ENCODE results near the gene CNIH2. TPM values are rescaled to one million over a fixed set of nuclear protein-coding genes. Genes with fewer than 3 reads are reported as not detected.

The CNIH2 gene
- total and polyA plus RNA-seq, 2 of the 13 experiments (the other 11 are each of a cell fraction or from before 2014, with no cell fraction given) = 0.60 to 0.69 TPM

- TF ChIP-seq PRMT3 (CRISPR knock-in tag; IDR thresholded peaks at IDR 0.05; ENCODE audit: borderline replicate concordance, low read depth) = peak; percentile 60; the same call in 1 of the 2 replicates
- no peak for TF ChIP-seq IRX3 (CRISPR knock-in tag; IDR thresholded peaks at IDR 0.05; ENCODE audit: borderline replicate concordance, low read depth)
- TF ChIP-seq PAX8 (CRISPR knock-in tag; IDR thresholded peaks at IDR 0.05; ENCODE audit: borderline replicate concordance) = no peak
- TF ChIP-seq PLSCR1 (CRISPR knock-in tag; IDR thresholded peaks at IDR 0.05; ENCODE audit: borderline replicate concordance) = no peak
- TF ChIP-seq ZNF839 (CRISPR knock-in tag; IDR thresholded peaks at IDR 0.05; ENCODE audit: borderline replicate concordance) = no peak
- TF ChIP-seq HDAC1 (CRISPR knock-in tag; IDR thresholded peaks at IDR 0.05) = peak; percentile 45; the same call in 1 of the 2 replicates
- TF ChIP-seq, protein P1, sequence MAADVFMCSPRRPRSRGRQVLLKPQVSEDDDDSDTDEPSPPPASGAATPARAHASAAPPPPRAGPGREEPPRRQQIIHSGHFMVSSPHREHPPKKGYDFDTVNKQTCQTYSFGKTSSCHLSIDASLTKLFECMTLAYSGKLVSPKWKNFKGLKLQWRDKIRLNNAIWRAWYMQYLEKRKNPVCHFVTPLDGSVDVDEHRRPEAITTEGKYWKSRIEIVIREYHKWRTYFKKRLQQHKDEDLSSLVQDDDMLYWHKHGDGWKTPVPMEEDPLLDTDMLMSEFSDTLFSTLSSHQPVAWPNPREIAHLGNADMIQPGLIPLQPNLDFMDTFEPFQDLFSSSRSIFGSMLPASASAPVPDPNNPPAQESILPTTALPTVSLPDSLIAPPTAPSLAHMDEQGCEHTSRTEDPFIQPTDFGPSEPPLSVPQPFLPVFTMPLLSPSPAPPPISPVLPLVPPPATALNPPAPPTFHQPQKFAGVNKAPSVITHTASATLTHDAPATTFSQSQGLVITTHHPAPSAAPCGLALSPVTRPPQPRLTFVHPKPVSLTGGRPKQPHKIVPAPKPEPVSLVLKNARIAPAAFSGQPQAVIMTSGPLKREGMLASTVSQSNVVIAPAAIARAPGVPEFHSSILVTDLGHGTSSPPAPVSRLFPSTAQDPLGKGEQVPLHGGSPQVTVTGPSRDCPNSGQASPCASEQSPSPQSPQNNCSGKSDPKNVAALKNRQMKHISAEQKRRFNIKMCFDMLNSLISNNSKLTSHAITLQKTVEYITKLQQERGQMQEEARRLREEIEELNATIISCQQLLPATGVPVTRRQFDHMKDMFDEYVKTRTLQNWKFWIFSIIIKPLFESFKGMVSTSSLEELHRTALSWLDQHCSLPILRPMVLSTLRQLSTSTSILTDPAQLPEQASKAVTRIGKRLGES (CRISPR knock-in tag; IDR thresholded peaks at IDR 0.05; ENCODE audit: borderline replicate concordance) = 0 out of 2 replicates have a peak, but pooled peaks have one; percentile 63
- peak; percentile 43; the same call in 1 of the 2 replicates for TF ChIP-seq ZNF143 (CRISPR knock-in tag; IDR thresholded peaks at IDR 0.05)
- no peak for TF ChIP-seq HDAC6 (IDR thresholded peaks at IDR 0.05; ENCODE audit: low read depth, low read length)
- peak; percentile 81 for TF ChIP-seq SALL1 (CRISPR knock-in tag; IDR thresholded peaks at IDR 0.05)
- TF ChIP-seq MXD1 (CRISPR knock-in tag; IDR thresholded peaks at IDR 0.05) = 0 out of 2 replicates have a peak, but pooled peaks have one; percentile 52
- no peak for TF ChIP-seq SYNCRIP (IDR thresholded peaks at IDR 0.05; ENCODE audit: insufficient read depth, low read depth, low read length)
- TF ChIP-seq, protein P2, sequence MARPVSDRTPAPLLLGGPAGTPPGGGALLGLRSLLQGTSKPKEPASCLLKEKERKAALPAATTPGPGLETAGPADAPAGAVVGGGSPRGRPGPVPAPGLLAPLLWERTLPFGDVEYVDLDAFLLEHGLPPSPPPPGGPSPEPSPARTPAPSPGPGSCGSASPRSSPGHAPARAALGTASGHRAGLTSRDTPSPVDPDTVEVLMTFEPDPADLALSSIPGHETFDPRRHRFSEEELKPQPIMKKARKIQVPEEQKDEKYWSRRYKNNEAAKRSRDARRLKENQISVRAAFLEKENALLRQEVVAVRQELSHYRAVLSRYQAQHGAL (CRISPR knock-in tag; IDR thresholded peaks at IDR 0.05; ENCODE audit: not compliant biosample characterization) = no peak
- TF ChIP-seq KLF16 (CRISPR knock-in tag; IDR thresholded peaks at IDR 0.05) = peak in 1 of 2 experiments; percentile 88; a peak in 2 of 4 replicates
- peak; percentile 47; the same call in 1 of the 2 replicates for TF ChIP-seq ZMYM4 (CRISPR knock-in tag; IDR thresholded peaks at IDR 0.05)
- peak; percentile 78 for TF ChIP-seq ZNF605 (CRISPR knock-in tag; IDR thresholded peaks at IDR 0.05)
- TF ChIP-seq, protein P3, sequence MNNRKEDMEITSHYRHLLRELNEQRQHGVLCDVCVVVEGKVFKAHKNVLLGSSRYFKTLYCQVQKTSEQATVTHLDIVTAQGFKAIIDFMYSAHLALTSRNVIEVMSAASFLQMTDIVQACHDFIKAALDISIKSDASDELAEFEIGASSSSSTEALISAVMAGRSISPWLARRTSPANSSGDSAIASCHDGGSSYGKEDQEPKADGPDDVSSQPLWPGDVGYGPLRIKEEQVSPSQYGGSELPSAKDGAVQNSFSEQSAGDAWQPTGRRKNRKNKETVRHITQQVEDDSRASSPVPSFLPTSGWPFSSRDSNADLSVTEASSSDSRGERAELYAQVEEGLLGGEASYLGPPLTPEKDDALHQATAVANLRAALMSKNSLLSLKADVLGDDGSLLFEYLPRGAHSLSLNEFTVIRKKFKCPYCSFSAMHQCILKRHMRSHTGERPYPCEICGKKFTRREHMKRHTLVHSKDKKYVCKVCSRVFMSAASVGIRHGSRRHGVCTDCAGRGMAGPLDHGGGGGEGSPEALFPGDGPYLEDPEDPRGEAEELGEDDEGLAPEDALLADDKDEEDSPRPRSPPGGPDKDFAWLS (CRISPR knock-in tag; IDR thresholded peaks at IDR 0.05; ENCODE audit: borderline replicate concordance) = no peak
- TF ChIP-seq ZNF550 (CRISPR knock-in tag; IDR thresholded peaks at IDR 0.05; ENCODE audit: borderline replicate concordance) = no peak
- TF ChIP-seq, protein P4, sequence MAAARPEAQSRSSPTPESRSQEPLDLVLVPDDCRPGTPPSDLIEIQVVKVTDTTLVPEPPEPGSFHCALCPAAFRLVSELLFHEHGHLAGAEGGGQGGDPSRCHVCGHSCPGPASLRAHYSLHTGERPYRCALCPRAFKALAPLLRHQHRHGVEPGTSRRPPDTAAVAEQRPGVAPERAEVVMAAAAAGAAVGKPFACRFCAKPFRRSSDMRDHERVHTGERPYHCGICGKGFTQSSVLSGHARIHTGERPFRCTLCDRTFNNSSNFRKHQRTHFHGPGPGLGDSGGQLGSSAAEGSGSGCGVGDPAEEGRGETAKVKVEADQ (CRISPR knock-in tag; IDR thresholded peaks at IDR 0.05; ENCODE audit: borderline replicate concordance) = no peak
Observed at GRCh38 chr11:66328302-66329144, 50.5 kb downstream of the CNIH2 start (continued).

Data from HepG2 (cell line).